ENCODE data around the gene SCUBE1.

DNA sequence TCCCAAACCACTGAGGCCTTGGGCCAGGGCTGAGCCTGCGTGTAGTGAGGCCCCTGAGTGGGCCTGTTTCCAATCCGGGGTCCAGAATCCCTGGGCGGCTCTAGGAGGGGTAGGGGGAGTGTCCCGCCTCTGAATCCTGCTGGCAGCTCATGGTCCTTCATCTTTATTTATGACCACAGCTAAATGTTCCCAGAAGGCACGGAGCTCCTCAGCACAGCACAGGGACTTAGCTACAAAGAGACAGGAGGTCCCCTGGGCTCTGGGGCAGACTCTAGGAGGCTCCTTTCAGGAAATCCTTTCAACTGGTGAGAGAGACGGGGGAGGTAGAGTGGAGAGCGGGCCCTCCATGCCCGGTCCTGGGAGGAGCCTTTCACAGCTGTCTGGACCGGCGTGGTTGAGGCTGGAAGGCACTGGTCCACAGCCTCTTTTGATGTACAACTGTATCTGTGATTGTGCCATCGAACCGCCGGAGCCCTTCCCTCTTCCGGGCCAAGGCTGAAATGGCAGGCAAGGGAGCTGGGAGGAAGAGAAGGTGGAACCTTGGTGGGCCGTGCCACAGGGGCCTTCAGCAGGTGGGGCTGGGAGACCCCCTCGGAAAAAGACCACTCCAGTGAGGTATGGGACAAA lies 46.8 kb downstream of the SCUBE1 start:
- no peak for TF ChIP-seq EZH2 (IDR thresholded peaks at IDR 0.05; ENCODE audit: borderline replicate concordance, low read length)
- TF ChIP-seq, protein P1, sequence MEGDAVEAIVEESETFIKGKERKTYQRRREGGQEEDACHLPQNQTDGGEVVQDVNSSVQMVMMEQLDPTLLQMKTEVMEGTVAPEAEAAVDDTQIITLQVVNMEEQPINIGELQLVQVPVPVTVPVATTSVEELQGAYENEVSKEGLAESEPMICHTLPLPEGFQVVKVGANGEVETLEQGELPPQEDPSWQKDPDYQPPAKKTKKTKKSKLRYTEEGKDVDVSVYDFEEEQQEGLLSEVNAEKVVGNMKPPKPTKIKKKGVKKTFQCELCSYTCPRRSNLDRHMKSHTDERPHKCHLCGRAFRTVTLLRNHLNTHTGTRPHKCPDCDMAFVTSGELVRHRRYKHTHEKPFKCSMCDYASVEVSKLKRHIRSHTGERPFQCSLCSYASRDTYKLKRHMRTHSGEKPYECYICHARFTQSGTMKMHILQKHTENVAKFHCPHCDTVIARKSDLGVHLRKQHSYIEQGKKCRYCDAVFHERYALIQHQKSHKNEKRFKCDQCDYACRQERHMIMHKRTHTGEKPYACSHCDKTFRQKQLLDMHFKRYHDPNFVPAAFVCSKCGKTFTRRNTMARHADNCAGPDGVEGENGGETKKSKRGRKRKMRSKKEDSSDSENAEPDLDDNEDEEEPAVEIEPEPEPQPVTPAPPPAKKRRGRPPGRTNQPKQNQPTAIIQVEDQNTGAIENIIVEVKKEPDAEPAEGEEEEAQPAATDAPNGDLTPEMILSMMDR (IDR thresholded peaks at IDR 0.05; ENCODE audit: low read length), result no peak

All from OCI-LY1 (cell line).